A673 (cell line): ENCODE measurements around the gene FAM210B. TPM values are rescaled to one million over a fixed set of nuclear protein-coding genes. Genes with fewer than 3 reads are reported as not detected.

Experiments
- BruUV-seq: library from RNA; stranded (reverse); fragments of 400-500 nt; replicated peaks from 2 replicates; lab custom pipeline; 2021; lab: Mats Ljungman, UMichigan
- CTCF ChIA-PET: fragments of 300-600 bp; sonication (Branson Sonifier 250); formaldehyde crosslinking; loops from one replicate; lab custom pipeline; 2022; ENCODE audit warnings: antibody characterized with exemption; lab: Charles Lee
- POLR2A ChIA-PET: fragments of 300-600 bp; sonication (Branson Sonifier 250); formaldehyde crosslinking; loops from one replicate; lab custom pipeline; 2022; ENCODE audit warnings: antibody characterized with exemption; ENCODE audit not compliant: low non-redundant PET; lab: Charles Lee
- DNase-seq: peaks from one replicate; pipeline ENCODE4 v3.0.0-alpha.2; 2015; ENCODE audit warnings: low spot score
- H3K27ac ChIP-seq: fragments of 200-600 bp; sonication (generic); 2 replicates; pipeline ENCODE4 v1.5.1; 2016; ENCODE audit warnings: mixed run types, low read depth, mild to moderate bottlenecking, mixed read lengths, antibody characterized with exemption, low read length; ENCODE audit not compliant: poor library complexity, severe bottlenecking
- H3K27me3 ChIP-seq: fragments of 200-600 bp; sonication (generic); replicated peaks from 2 replicates; pipeline ENCODE4 v1.6.1; 2017; ENCODE audit warnings: mixed run types, low read depth, mild to moderate bottlenecking, mixed read lengths, antibody characterized with exemption, low read length; ENCODE audit not compliant: insufficient read depth, poor library complexity
- H3K36me3 ChIP-seq: fragments of 200-600 bp; sonication (generic); 2 replicates; pipeline ENCODE4 v1.6.1; 2016; ENCODE audit warnings: mixed run types, mild to moderate bottlenecking, mixed read lengths, antibody characterized with exemption, low read length; ENCODE audit not compliant: insufficient read depth, poor library complexity, severe bottlenecking
- H3K4me1 ChIP-seq: fragments of 200-600 bp; sonication (generic); 2 replicates; pipeline ENCODE4 v1.6.1; 2017; ENCODE audit warnings: mixed run types, mild to moderate bottlenecking, mixed read lengths, antibody characterized with exemption, low read length; ENCODE audit not compliant: insufficient read depth, poor library complexity, severe bottlenecking
- H3K4me3 ChIP-seq: fragments of 200-600 bp; sonication (generic); 2 replicates; pipeline ENCODE4 v1.5.1; 2016; ENCODE audit warnings: low read depth, mixed run types, mild to moderate bottlenecking, mixed read lengths, low read length; ENCODE audit not compliant: poor library complexity, severe bottlenecking
- H3K9me3 ChIP-seq: fragments of 200-600 bp; sonication (generic); 2 replicates; pipeline ENCODE4 v1.6.1; 2016; ENCODE audit warnings: mixed run types, low read depth, mild to moderate bottlenecking, mixed read lengths, antibody characterized with exemption, low read length; ENCODE audit not compliant: poor library complexity, severe bottlenecking
- CTCF ChIP-seq: fragments of 300-800, 200-600 bp; sonication (generic); conservative IDR thresholded peaks from 2 replicates; pipeline ENCODE4 v1.5.1; 2017; ENCODE audit warnings: low read depth, mild to moderate bottlenecking, antibody characterized with exemption, low read length, moderate library complexity, mixed read lengths
- EZH2 ChIP-seq: fragments of 200-600 bp; sonication (generic); IDR thresholded peaks from 2 replicates; pipeline ENCODE4 v1.6.1; 2017; ENCODE audit warnings: borderline replicate concordance, low read depth, mild to moderate bottlenecking, mixed read lengths, antibody characterized with exemption, low read length; ENCODE audit not compliant: poor library complexity, severe bottlenecking
- intact Hi-C: fragments of 100-400 bp; cut with micrococcal nuclease; formaldehyde crosslinking; loops from one replicate; pipeline ENCODE4 v1.10.0; 2022; ENCODE audit not compliant: unreplicated experiment
- total RNA-seq: library from RNA; stranded (reverse); gene quantifications from 2 replicates; pipeline ENCODE4 v1.2.3, GENCODE V29; 2021

Gene FAM210B
- total RNA-seq, 1 experiment from 2014 or later, result 5.5 TPM

DNA sequence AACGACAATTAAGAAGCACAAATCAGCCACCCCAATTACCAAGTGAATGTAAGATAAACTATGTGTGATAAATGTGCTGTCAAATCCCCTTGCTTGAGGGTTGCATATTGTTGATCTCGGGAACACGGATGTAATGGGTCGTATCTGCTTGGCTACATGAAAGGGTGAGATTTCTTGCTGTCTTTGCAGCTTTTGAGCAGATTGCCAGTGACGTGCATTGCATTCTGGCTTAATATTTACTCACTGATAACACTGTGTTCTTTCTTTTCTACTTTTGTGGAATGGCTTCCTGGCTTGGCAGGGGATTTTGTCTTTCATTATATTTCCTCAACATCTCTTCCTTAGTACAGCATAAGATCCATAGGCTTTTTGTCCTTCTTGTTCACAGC, 10.5 kb upstream of the FAM210B start:
- BruUV-seq, result no TSS peak
- Histone ChIP-seq H3K27me3 (peaks cover 14% of the 10 kb centered on the region), H3K4me3 (no peak overlapping the region), H3K36me3 (no peaks in the 10 kb centered on the region), H3K27ac (no peak overlapping the region), H3K9me3 (no peaks in the 10 kb centered on the region), H3K4me1 (no peaks in the 10 kb centered on the region)
- POLR2A ChIA-PET, result no interaction called here
- intact Hi-C loops, result no loop called here
- TF ChIP-seq CTCF, result no peak
- no peak for TF ChIP-seq EZH2
- CTCF ChIA-PET, result no interaction called here
- DNase-seq, result no peak

GRCh38 chr20:56348746-56349145, 10.0 kb upstream of the FAM210B start:
- H3K27me3 ChIP-seq, result peaks cover 9% of the 10 kb centered on the region
- TF ChIP-seq CTCF (no peak), EZH2 (no peak)
- no peak for DNase-seq
- CTCF ChIA-PET, result no interaction called here
- no peak overlapping the region for H3K27ac ChIP-seq
- no peaks in the 10 kb centered on the region for H3K4me1 ChIP-seq
- no peak overlapping the region for H3K4me3 ChIP-seq
- no TSS peak for BruUV-seq
- H3K9me3 ChIP-seq, result no peaks in the 10 kb centered on the region
- POLR2A ChIA-PET, result no interaction called here
- intact Hi-C loops, result no loop called here
- no peaks in the 10 kb centered on the region for H3K36me3 ChIP-seq

DNA sequence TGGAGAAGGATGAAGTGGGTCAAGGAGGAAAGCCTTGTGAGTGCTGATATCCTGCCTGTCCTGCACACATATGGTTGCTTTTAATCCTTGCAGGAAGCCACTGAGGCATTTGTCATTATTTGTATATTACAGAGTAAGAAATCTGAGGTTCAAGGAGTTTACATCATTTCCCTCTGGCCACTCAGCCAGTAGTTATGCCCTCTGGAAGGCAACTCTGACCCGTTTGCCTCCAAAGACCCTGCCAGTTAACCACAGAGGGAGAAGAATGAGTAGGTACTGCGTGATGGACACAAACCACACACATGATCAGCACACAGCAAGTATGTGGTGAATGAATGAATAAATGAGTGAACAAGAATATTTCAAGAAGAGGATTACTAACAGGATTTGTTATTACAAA, 7.9 kb upstream of the FAM210B start:
- H3K36me3 ChIP-seq, result no peaks in the 10 kb centered on the region
- TF ChIP-seq EZH2, result no peak
- TF ChIP-seq CTCF, result no peak
- no peak for DNase-seq
- no peaks in the 10 kb centered on the region for H3K4me1 ChIP-seq
- intact Hi-C loops, result no loop called here
- POLR2A ChIA-PET, result interaction anchor here (0.6 kb wide), 1 partner anchor 352 kb away, joined by 4 read pairs; no protein-coding TSS in a partner anchor
- no peak overlapping the region for H3K4me3 ChIP-seq
- BruUV-seq, result no TSS peak
- no peaks in the 10 kb centered on the region for H3K27me3 ChIP-seq
- CTCF ChIA-PET, result no interaction called here
- no peak overlapping the region for H3K27ac ChIP-seq
- H3K9me3 ChIP-seq, result no peaks in the 10 kb centered on the region
